Peyer's patch (tissue), 4 donors: ENCODE measurements around the gene KAT2B. TPM values are rescaled to one million over a fixed set of nuclear protein-coding genes. Genes with fewer than 3 reads are reported as not detected.
A peak's percentile ranks its signal among the peaks of the same experiment; 100 is the strongest.

Experiments
- DNase-seq, 3 donors: peaks; one replicate each; pipeline ENCODE4 v3.0.0-alpha.2; 2017 to 2019
- H3K27ac ChIP-seq, 4 donors: fragments of 200-600 bp; sonication (generic); one replicate each; pipeline ENCODE4 v1.5.1; 2016 to 2019
- H3K27me3 ChIP-seq, 2 donors: fragments of 200-600 bp; sonication (generic); one replicate each; pipeline ENCODE4 v1.5.1; 2019
- H3K36me3 ChIP-seq, 3 donors: fragments of 200-600 bp; sonication (generic); one replicate each; pipeline ENCODE4 v1.5.1; 2016 to 2019
- H3K4me1 ChIP-seq, 4 donors: fragments of 200-600 bp; sonication (generic); one replicate each; pipeline ENCODE4 v1.5.1; 2016 to 2019
- H3K4me3 ChIP-seq, 4 donors: fragments of 200-600 bp; sonication (generic); 1 replicate in 3 of 4; 2 replicates in 1 of 4; pipeline ENCODE4 v1.5.1; 2016 to 2019; ENCODE audit warnings: mild to moderate bottlenecking in 1 of 4
- H3K9me3 ChIP-seq, 4 donors: fragments of 200-600 bp; sonication (generic); one replicate each; pipeline ENCODE4 v1.5.1; 2016 to 2019; ENCODE audit warnings: mild to moderate bottlenecking in 1 of 4
- POLR2A ChIP-seq, 2 donors: fragments of 450-650 bp; IDR thresholded peaks; one replicate each; pipeline ENCODE4 v1.5.1; 2017; ENCODE audit warnings: antibody characterized with exemption in 2 of 2, mild to moderate bottlenecking in 2 of 2, moderate library complexity in 2 of 2
- small RNA-seq, 2 donors: library from RNA; depleted of rRNA; stranded (forward); fragments of <200 nt; gene quantifications; one replicate each; pipeline ENCODE3, GENCODE V24; 2016
- total RNA-seq, 4 donors: library from RNA; depleted of rRNA; stranded (reverse); fragments of >200 nt; gene quantifications; one replicate each; pipeline ENCODE4 v1.1.0, GENCODE V29; 2016
- TF ChIP-seq, protein P1 (sequence below), 6 experiments: fragments of 450-650 bp in 4 of 6; fragments of 200-600 bp in 2 of 6; sonication (generic) in 1 of 6; IDR thresholded peaks; one replicate each; pipeline ENCODE4 v1.5.1; 2017 to 2019; ENCODE audit warnings: antibody characterized with exemption in 6 of 6, mild to moderate bottlenecking in 3 of 6, moderate library complexity in 1 of 6

The KAT2B gene
- total RNA-seq, 4 donors from 2014 or later: 28.0 to 46.2 (median 42.9) TPM

DNA sequence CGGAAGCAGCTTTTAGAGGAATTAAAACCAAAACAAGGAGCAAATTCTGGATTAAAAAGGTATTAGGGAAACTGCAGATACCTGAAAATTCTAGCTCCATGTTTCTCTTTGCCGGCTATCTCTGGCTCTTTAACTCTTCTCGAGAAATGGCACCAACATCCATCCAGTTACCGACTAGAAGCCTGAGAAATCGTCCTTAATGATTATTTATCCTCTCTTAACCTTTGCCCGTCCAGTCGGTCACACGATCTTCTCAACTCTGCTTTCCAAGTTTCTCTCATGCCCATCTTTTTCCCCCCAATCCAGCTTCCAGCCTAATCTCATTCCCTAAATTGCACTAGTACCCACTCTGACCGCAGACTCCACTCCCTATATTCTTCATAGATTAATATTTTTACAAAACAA lies 146.4 kb downstream of the KAT2B start:
- no peak for DNase-seq
- Histone ChIP-seq H3K4me3 (peak overlapping the region; percentile 59 to 75 (median 69)), H3K9me3 (no peaks in the 10 kb centered on the region), H3K27ac (peak overlapping the region; percentile 81 to 97 (median 84)), H3K4me1 (peaks cover 0 to 17% (median 0%) of the 10 kb centered on the region in 4 donors), H3K36me3 (no peaks in the 10 kb centered on the region), H3K27me3 (no peaks in the 10 kb centered on the region)
- TF ChIP-seq POLR2A (IDR thresholded peaks at IDR 0.05): no peak
- TF ChIP-seq, protein P1, sequence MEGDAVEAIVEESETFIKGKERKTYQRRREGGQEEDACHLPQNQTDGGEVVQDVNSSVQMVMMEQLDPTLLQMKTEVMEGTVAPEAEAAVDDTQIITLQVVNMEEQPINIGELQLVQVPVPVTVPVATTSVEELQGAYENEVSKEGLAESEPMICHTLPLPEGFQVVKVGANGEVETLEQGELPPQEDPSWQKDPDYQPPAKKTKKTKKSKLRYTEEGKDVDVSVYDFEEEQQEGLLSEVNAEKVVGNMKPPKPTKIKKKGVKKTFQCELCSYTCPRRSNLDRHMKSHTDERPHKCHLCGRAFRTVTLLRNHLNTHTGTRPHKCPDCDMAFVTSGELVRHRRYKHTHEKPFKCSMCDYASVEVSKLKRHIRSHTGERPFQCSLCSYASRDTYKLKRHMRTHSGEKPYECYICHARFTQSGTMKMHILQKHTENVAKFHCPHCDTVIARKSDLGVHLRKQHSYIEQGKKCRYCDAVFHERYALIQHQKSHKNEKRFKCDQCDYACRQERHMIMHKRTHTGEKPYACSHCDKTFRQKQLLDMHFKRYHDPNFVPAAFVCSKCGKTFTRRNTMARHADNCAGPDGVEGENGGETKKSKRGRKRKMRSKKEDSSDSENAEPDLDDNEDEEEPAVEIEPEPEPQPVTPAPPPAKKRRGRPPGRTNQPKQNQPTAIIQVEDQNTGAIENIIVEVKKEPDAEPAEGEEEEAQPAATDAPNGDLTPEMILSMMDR (IDR thresholded peaks at IDR 0.05): no peak

DNA sequence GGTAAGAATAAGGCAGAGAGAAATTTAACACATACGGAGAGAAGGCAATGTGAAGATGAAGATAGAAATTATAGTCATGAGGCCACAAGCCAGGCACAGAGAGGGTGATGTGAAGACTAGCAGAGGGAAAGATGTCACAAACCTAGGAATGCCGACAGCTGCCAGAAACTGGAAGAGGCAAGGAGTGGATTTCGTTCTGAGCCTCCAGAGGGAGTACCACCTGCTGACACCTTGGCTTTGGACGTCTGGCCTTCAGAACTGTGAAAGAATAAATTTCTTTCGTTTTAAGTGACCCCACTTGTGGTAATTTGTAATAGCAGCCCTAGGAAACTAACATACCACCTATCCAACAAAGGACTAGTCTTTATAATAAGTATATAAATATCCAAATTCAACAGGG lies 150.7 kb downstream of the KAT2B start:
- Histone ChIP-seq H3K4me1 (peaks cover 0 to 7% (median 0%) of the 10 kb centered on the region in 4 donors), H3K36me3 (no peaks in the 10 kb centered on the region), H3K27ac (no peak overlapping the region), H3K27me3 (no peaks in the 10 kb centered on the region), H3K4me3 (no peak overlapping the region), H3K9me3 (no peaks in the 10 kb centered on the region)
- TF ChIP-seq POLR2A (IDR thresholded peaks at IDR 0.05): no peak
- TF ChIP-seq, protein P1 (IDR thresholded peaks at IDR 0.05): no peak
- DNase-seq: no peak

DNA sequence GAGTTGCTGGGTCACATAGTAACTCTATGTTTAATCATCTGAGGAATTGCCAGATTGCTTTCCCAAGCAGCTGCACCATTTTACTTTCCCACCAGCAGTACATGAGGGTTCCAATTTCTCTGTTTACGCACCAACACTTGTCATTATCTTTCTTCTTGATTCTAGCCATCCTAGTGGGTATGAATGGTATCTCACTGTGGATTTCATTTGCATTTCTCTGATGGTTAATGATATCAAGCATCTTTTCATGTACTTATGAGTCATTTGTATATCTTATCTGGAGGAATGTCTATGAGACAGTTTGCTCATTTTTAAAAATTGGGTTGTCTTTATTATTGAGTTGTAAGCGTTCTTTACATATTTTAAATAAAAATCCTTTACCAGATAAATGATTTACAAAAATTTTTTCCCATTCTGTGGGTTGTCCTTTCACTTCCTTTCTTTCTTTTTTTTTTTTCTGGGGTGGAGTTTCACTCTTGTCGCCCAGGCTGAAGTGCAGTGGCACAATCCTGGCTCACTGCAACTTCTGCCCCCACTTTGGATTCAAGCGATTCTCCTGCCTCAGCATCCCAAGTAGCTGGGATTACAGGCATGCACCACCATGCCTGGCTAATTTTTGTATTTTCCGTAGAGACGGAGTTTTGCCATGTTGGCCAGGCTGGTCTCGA lies 154.7 kb downstream of the KAT2B start:
- H3K27me3 ChIP-seq: no peaks in the 10 kb centered on the region
- no peaks in the 10 kb centered on the region for H3K9me3 ChIP-seq
- no peaks in the 10 kb centered on the region for H3K36me3 ChIP-seq
- no peaks in the 10 kb centered on the region for H3K4me1 ChIP-seq
- H3K4me3 ChIP-seq: no peak overlapping the region
- H3K27ac ChIP-seq: no peak overlapping the region
- TF ChIP-seq, protein P1 (IDR thresholded peaks at IDR 0.05): no peak
- TF ChIP-seq POLR2A (IDR thresholded peaks at IDR 0.05): no peak
- DNase-seq: no peak

DNA sequence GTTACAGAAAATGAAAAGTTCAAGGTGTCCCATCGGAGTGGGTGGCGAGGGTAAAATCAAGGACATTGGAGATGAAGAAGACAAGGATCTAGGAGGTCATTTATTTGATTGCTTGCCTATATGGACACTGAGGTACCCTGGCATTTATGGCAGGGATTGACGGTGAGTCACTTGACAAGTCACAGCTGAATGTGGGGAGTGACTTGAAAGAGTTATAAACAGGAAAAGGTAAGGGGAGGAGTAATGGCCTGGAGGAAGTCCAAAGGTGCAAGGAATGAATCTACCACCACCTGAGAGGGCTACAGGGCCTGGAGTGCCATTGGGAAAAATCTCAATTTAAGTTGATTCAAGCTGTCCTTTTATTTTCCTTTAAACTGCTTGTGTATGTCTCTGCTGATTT lies 157.5 kb downstream of the KAT2B start:
- TF ChIP-seq, protein P1 (IDR thresholded peaks at IDR 0.05): no peak
- H3K9me3 ChIP-seq: no peaks in the 10 kb centered on the region
- H3K4me1 ChIP-seq: no peaks in the 10 kb centered on the region
- no peaks in the 10 kb centered on the region for H3K36me3 ChIP-seq
- H3K4me3 ChIP-seq: no peak overlapping the region
- H3K27ac ChIP-seq: no peak overlapping the region
- no peaks in the 10 kb centered on the region for H3K27me3 ChIP-seq
- peak in 1 of 3 donors; percentile 79 for DNase-seq

DNA sequence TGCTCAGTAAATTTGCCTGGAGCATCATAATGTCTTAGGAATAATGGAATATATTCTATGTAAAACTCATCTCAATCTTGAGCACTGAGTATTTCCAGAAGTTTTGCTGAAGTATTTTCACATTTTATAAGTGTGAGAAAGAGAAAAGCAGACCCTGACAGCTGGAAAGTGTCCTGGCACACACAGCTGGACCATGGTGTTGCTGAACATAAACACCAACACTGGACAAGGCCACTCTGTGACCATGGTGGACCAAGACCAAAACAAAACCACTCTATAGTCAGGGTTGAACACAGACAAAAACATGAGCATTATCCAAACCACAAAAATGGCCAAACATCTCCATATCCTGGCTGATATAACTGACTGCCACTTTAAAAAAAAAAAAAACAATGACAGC lies 160.9 kb downstream of the KAT2B start:
- H3K36me3 ChIP-seq: no peaks in the 10 kb centered on the region
- no peaks in the 10 kb centered on the region for H3K4me1 ChIP-seq
- H3K9me3 ChIP-seq: no peaks in the 10 kb centered on the region
- H3K4me3 ChIP-seq: no peak overlapping the region
- H3K27ac ChIP-seq: no peak overlapping the region
- no peaks in the 10 kb centered on the region for H3K27me3 ChIP-seq
- DNase-seq: no peak
- TF ChIP-seq POLR2A (IDR thresholded peaks at IDR 0.05): no peak
- TF ChIP-seq, protein P1 (IDR thresholded peaks at IDR 0.05): no peak

Small RNAs within 50 kb of the gene (small RNA-seq; reads per million reads assigned to genes)
- gene MIR3135A (0 to 0.06 reads per million in 2 donors), gene RNU4-85P (0 reads per million in 2 donors), gene RPL39P18 (0 reads per million in 2 donors)

Other genes with a start within 250 kb of the KAT2B start
- 1 to 10 TPM in 1 of 4 donors, under 1 TPM in 2, not detected in 1; 0.35 to 2.5 (median 0.40) TPM for gene EFHB, start 106.2 kb upstream of the KAT2B start, total RNA-seq
- gene RAB5A, start 93.3 kb upstream of the KAT2B start, total RNA-seq: 10 to 100 TPM; 56.9 to 80.4 (median 66.2) TPM
- gene PP2D1, start 28.2 kb upstream of the KAT2B start, total RNA-seq: not detected
- gene SGO1, start 145.8 kb downstream of the KAT2B start, total RNA-seq: 1 to 10 TPM; 3.2 to 9.9 (median 3.9) TPM